HepG2 (cell line): ENCODE measurements around the gene CRNKL1. TPM values are rescaled to one million over a fixed set of nuclear protein-coding genes. Genes with fewer than 3 reads are reported as not detected.

ENCODE experiments used
- AGO2 ChIP-seq: fragments of 200-400 bp; formaldehyde crosslinking; optimal IDR thresholded peaks from 2 replicates; pipeline ENCODE3; 2017; ENCODE audit warnings: mild to moderate bottlenecking, low read depth, low read length, moderate library complexity
- ARNT2 ChIP-seq: sonication (generic); formaldehyde crosslinking; IDR thresholded peaks from 2 replicates; pipeline ENCODE4 v1.8.0; 2022; ENCODE audit warnings: mild to moderate bottlenecking, low read depth, missing genetic modification reagents, moderate library complexity
- ATF7 ChIP-seq, 2 experiments: fragments of 450-650 bp in 1 of 2; sonication (generic) in 1 of 2; formaldehyde crosslinking in 1 of 2; IDR thresholded peaks; 2 replicates each; pipeline versions ENCODE4 v1.4.0 to v1.6.1; 2016 to 2020; ENCODE audit warnings: antibody characterized with exemption in 1 of 2, mild to moderate bottlenecking in 1 of 2, missing genetic modification reagents in 1 of 2
- BCLAF1 ChIP-seq: fragments of 450-650 bp; IDR thresholded peaks from 2 replicates; pipeline ENCODE4 v1.6.1; 2017; ENCODE audit warnings: mild to moderate bottlenecking
- CC2D1A ChIP-seq: sonication (generic); formaldehyde crosslinking; IDR thresholded peaks from 2 replicates; pipeline ENCODE4 v1.8.1; 2023; ENCODE audit warnings: mild to moderate bottlenecking, missing genetic modification reagents
- ERF ChIP-seq: IDR thresholded peaks from 2 replicates; pipeline ENCODE4 v1.6.1; 2018; ENCODE audit warnings: missing biosample characterization, missing genetic modification reagents
- HOXA5 ChIP-seq: sonication (generic); formaldehyde crosslinking; IDR thresholded peaks from 2 replicates; pipeline ENCODE4 v1.4.0; 2020; ENCODE audit warnings: missing genetic modification reagents
- JDP2 ChIP-seq: sonication (generic); formaldehyde crosslinking; IDR thresholded peaks from 2 replicates; pipeline ENCODE4 v1.8.1; 2022; ENCODE audit warnings: missing genetic modification reagents, borderline replicate concordance
- JUND ChIP-seq: sonication (generic); formaldehyde crosslinking; IDR thresholded peaks from 2 replicates; pipeline ENCODE4 v1.8.0; 2022; ENCODE audit warnings: mild to moderate bottlenecking, missing genetic modification reagents
- KAT8 ChIP-seq: IDR thresholded peaks from 2 replicates; pipeline ENCODE4 v1.6.1; 2016; ENCODE audit warnings: missing genetic modification reagents, missing compliant biosample characterization
- KDM2A ChIP-seq: sonication (generic); formaldehyde crosslinking; IDR thresholded peaks from 2 replicates; pipeline ENCODE4 v1.4.0; 2020; ENCODE audit warnings: low read depth, missing genetic modification reagents, borderline replicate concordance
- MAFK ChIP-seq, 2 experiments: IDR thresholded peaks in 1 of 2; conservative IDR thresholded peaks in 1 of 2; 2 replicates each; pipeline ENCODE4 v1.6.1; 2011; ENCODE audit warnings: improper control_type of control experiment in 2 of 2, low read length in 2 of 2
- MED13 ChIP-seq: sonication (generic); formaldehyde crosslinking; IDR thresholded peaks from 2 replicates; pipeline ENCODE4 v1.5.0; 2020; ENCODE audit warnings: missing genetic modification reagents
- MIXL1 ChIP-seq: IDR thresholded peaks from 2 replicates; pipeline ENCODE4 v1.6.1; 2016
- NFYB ChIP-seq: sonication (generic); formaldehyde crosslinking; IDR thresholded peaks from 2 replicates; pipeline ENCODE4 v1.4.0; 2020; ENCODE audit warnings: missing genetic modification reagents
- NKX3-1 ChIP-seq: sonication (generic); formaldehyde crosslinking; IDR thresholded peaks from 2 replicates; pipeline ENCODE4 v1.5.0; 2020; ENCODE audit warnings: missing genetic modification reagents
- RXRA ChIP-seq: sonication (generic); formaldehyde crosslinking; IDR thresholded peaks from 2 replicates; pipeline ENCODE4 v1.5.1; 2020; ENCODE audit warnings: missing genetic modification reagents
- SMAD1 ChIP-seq: sonication (generic); formaldehyde crosslinking; IDR thresholded peaks from 2 replicates; pipeline ENCODE4 v1.4.0; 2020; ENCODE audit warnings: missing genetic modification reagents, low read depth, mild to moderate bottlenecking, borderline replicate concordance
- TCF7 ChIP-seq: sonication (generic); IDR thresholded peaks from 2 replicates; pipeline ENCODE4 v1.6.1; 2016; ENCODE audit warnings: antibody characterized with exemption, low read depth
- TFE3 ChIP-seq: IDR thresholded peaks from 2 replicates; pipeline ENCODE4 v1.6.1; 2016
- ZNF138 ChIP-seq: sonication (generic); formaldehyde crosslinking; IDR thresholded peaks from 2 replicates; pipeline ENCODE4 v1.5.0; 2020; ENCODE audit warnings: mild to moderate bottlenecking, low read depth, missing genetic modification reagents
- ZNF234 ChIP-seq: sonication (generic); formaldehyde crosslinking; conservative IDR thresholded peaks from 2 replicates; pipeline ENCODE4 v1.5.1; 2020; ENCODE audit warnings: mild to moderate bottlenecking, missing genetic modification reagents
- ZNF329 ChIP-seq: sonication (generic); formaldehyde crosslinking; IDR thresholded peaks from 2 replicates; pipeline ENCODE4 v1.9.0; 2021; ENCODE audit warnings: low read depth, mild to moderate bottlenecking, missing genetic modification reagents
- ZNF343 ChIP-seq: sonication (generic); formaldehyde crosslinking; IDR thresholded peaks from 2 replicates; pipeline ENCODE4 v1.4.0; 2020; ENCODE audit warnings: mild to moderate bottlenecking, missing genetic modification reagents
- ZNF607 ChIP-seq: sonication (generic); formaldehyde crosslinking; IDR thresholded peaks from 2 replicates; pipeline ENCODE4 v1.5.1; 2020; ENCODE audit warnings: missing genetic modification reagents, mild to moderate bottlenecking, borderline replicate concordance
- ZNF75D ChIP-seq: sonication (generic); formaldehyde crosslinking; IDR thresholded peaks from 2 replicates; pipeline ENCODE4 v1.8.1; 2023; ENCODE audit warnings: missing genetic modification reagents, mild to moderate bottlenecking, borderline replicate concordance
- ZNF766 ChIP-seq: sonication (generic); formaldehyde crosslinking; IDR thresholded peaks from 2 replicates; pipeline ENCODE4 v1.5.0; 2020; ENCODE audit warnings: missing genetic modification reagents, borderline replicate concordance
- polyA plus RNA-seq, 8 experiments: library from polyadenylated mRNA; depleted of rRNA in 3 of 8; stranded (reverse) in 7 of 8; unstranded in 1 of 8; fragments of >200 nt; fragmentation: Illumina TruSeq in 4 of 8; extraction: Trizol in 4 of 8; gene quantifications; 2 replicates each; pipeline versions ENCODE4 v1.2.1 to v1.2.3, GENCODE V29; 2011 to 2016; ENCODE audit warnings: low read depth in 4 of 8, missing spikeins in 1 of 8, mixed read lengths in 1 of 8; ENCODE audit not compliant: insufficient read depth in 1 of 8
- total RNA-seq, 5 experiments: library from RNA; depleted of rRNA; stranded (reverse); fragments of >200 nt; fragmentation: Illumina TruSeq; extraction: Trizol; gene quantifications; 2 replicates each; pipeline ENCODE4 v1.2.3, GENCODE V29; 2016; ENCODE audit warnings: low read depth in 1 of 5

Gene CRNKL1
- total and polyA plus RNA-seq, 2 of the 13 experiments (the other 11 are each of a cell fraction or from before 2014, with no cell fraction given): 12.3 to 64.5 TPM

GRCh38 chr20:20052074-20052970, at the start of gene CRNKL1, which contains the start of gene CFAP61 (continued):
- TF ChIP-seq ARNT2 (CRISPR knock-in tag) (peak; percentile 97), ZNF766 (CRISPR knock-in tag) (peak; percentile 99), JUND (peak; percentile 73; the same call in 1 of the 2 replicates), MED13 (CRISPR knock-in tag) (peak; percentile 80; the same call in 1 of the 2 replicates), ZNF343 (peak; percentile 86), TCF7 (no peak), ZNF234 (no peak), ZNF329 (no peak; the same call in 1 of the 2 replicates), RXRA (CRISPR knock-in tag) (peak; percentile 88), ZNF75D (CRISPR knock-in tag) (no peak), NKX3-1 (CRISPR knock-in tag) (peak; percentile 97), NFYB (CRISPR knock-in tag) (no peak; the same call in 1 of the 2 replicates), ZNF138 (CRISPR knock-in tag) (peak; percentile 87), ATF7 (IDR thresholded peaks at IDR 0.05) (no peak), ATF7 (CRISPR knock-in tag; IDR thresholded peaks at IDR 0.05) (peak; percentile 38; the same call in 1 of the 2 replicates), KAT8 (CRISPR knock-in tag) (peak; percentile 99), MIXL1 (CRISPR knock-in tag) (peak; percentile 66; the same call in 1 of the 2 replicates), SMAD1 (peak; percentile 100; the same call in 1 of the 2 replicates), MAFK (conservative IDR thresholded peaks at IDR 0.05 in 1 of 2, IDR thresholded peaks at IDR 0.05 in 1 of 2; ENCODE audit: low read length in 2 of 2) (no peak), HOXA5 (CRISPR knock-in tag) (peak; percentile 99), TFE3 (peak; percentile 11), ZNF607 (CRISPR knock-in tag) (peak; percentile 63; the same call in 1 of the 2 replicates), AGO2 (peak; percentile 83), JDP2 (no peak), ERF (CRISPR knock-in tag) (peak; percentile 87), KDM2A (CRISPR knock-in tag) (peak; percentile 98), BCLAF1 (no peak), CC2D1A (CRISPR knock-in tag) (no peak; the same call in 1 of the 2 replicates)
